ENCODE measurements around the gene SERPINA6. TPM values are rescaled to one million over a fixed set of nuclear protein-coding genes. Genes with fewer than 3 reads are reported as not detected.
"Not testable (repeated sequence)": the region's sequence is repeated elsewhere in the genome, so short reads cannot be mapped to it uniquely, and the experiment has no call there.

The SERPINA6 gene
- total and polyA plus RNA-seq, 3 donors from 2014 or later, result 1.8 TPM; not detected in 2

- Histone ChIP-seq H3K27me3 (no peaks in the 10 kb centered on the region), H3K4me3 (no peak overlapping the region), H3K9me3 (no peaks in the 10 kb centered on the region), H3K27ac (no peak overlapping the region), H3K36me3 (ENCODE audit: low read depth, missing control alignments) (no peaks in the 10 kb centered on the region), H3K4me1 (no peaks in the 10 kb centered on the region)
- no peak for TF ChIP-seq CTCF (IDR thresholded peaks at IDR 0.05)
- no peak for TF ChIP-seq POLR2A (IDR thresholded peaks at IDR 0.05)
- WGBS, 2 donors, result 69 to 80% methylated on average over 10 of the region's 10 CpGs
- intact Hi-C loops (cut with DNase I; ENCODE audit: low total_unique reads), result no loop called here
- peak; percentile 23 for DNase-seq
These were observed 54.0 kb downstream of the SERPINA6 start for GRCh38 chr14:94269156-94269555.

- intact Hi-C loops (cut with DNase I; ENCODE audit: low total_unique reads); H3K36me3 ChIP-seq (ENCODE audit: low read depth, missing control alignments): not testable (repeated sequence)
- 89 to 90% methylated on average over 7 of the region's 7 CpGs for WGBS, 2 donors
These were observed 54.6 kb downstream of the SERPINA6 start for GRCh38 chr14:94268582-94268981.

GRCh38 chr14:94267352-94267751 lies 55.8 kb downstream of the SERPINA6 start:
- Histone ChIP-seq H3K27ac (no peak overlapping the region), H3K4me1 (no peaks in the 10 kb centered on the region), H3K36me3 (ENCODE audit: low read depth, missing control alignments) (no peaks in the 10 kb centered on the region), H3K27me3 (no peaks in the 10 kb centered on the region), H3K4me3 (no peak overlapping the region), H3K9me3 (no peaks in the 10 kb centered on the region)
- TF ChIP-seq POLR2A (IDR thresholded peaks at IDR 0.05), result no peak
- no peak for TF ChIP-seq CTCF (IDR thresholded peaks at IDR 0.05)
- intact Hi-C loops (cut with DNase I; ENCODE audit: low total_unique reads), result no loop called here
- 89 to 95% methylated on average over 1 of the region's 1 CpG for WGBS, 2 donors
- DNase-seq, result no peak

More at GRCh38 chr14:94268582-94268981, 54.6 kb downstream of the SERPINA6 start:
- not testable (repeated sequence) for H3K9me3 ChIP-seq, DNase-seq, H3K27me3 ChIP-seq, H3K27ac ChIP-seq, H3K4me1 ChIP-seq, H3K4me3 ChIP-seq

- H3K4me1 ChIP-seq; DNase-seq; H3K27ac ChIP-seq; H3K4me3 ChIP-seq; H3K27me3 ChIP-seq; H3K9me3 ChIP-seq; H3K36me3 ChIP-seq (ENCODE audit: low read depth, missing control alignments); intact Hi-C loops (cut with DNase I; ENCODE audit: low total_unique reads): not testable (repeated sequence)
- 63 to 92% methylated on average over 3 of the region's 3 CpGs for WGBS, 2 donors
These were observed 58.9 kb downstream of the SERPINA6 start for GRCh38 chr14:94264195-94264594.

Other genes starting within 250 kb of the SERPINA6 start
- 100 to 1,000 TPM; 378 to 485 TPM for gene DDX24, start 242.1 kb downstream of the SERPINA6 start, total RNA-seq
- 431 TPM for gene DDX24, start 242.1 kb downstream of the SERPINA6 start, polyA plus RNA-seq (ENCODE audit: insufficient read depth, low read depth, low replicate concordance)
- gene IFI27L1, start 242.0 kb downstream of the SERPINA6 start, total RNA-seq, result 100 to 1,000 TPM; 174 to 219 TPM
- 209 TPM for gene IFI27L1, start 242.0 kb downstream of the SERPINA6 start, polyA plus RNA-seq (ENCODE audit: insufficient read depth, low read depth, low replicate concordance)
- 100 to 1,000 TPM; 388 to 531 TPM for gene IFI27, start 212.6 kb downstream of the SERPINA6 start, total RNA-seq
- 312 TPM for gene IFI27, start 212.6 kb downstream of the SERPINA6 start, polyA plus RNA-seq (ENCODE audit: insufficient read depth, low read depth, low replicate concordance)
- 100 to 1,000 TPM; 182 to 187 TPM for gene IFI27L2, start 193.7 kb downstream of the SERPINA6 start, total RNA-seq
- gene IFI27L2, start 193.7 kb downstream of the SERPINA6 start, polyA plus RNA-seq (ENCODE audit: insufficient read depth, low read depth, low replicate concordance), result 71.8 TPM
- gene PPP4R4, start 149.0 kb downstream of the SERPINA6 start, total RNA-seq, result 10 to 100 TPM; 24.3 to 26.7 TPM
- 15.8 TPM for gene PPP4R4, start 149.0 kb downstream of the SERPINA6 start, polyA plus RNA-seq (ENCODE audit: insufficient read depth, low read depth, low replicate concordance)
- gene SERPINA10, start 30.1 kb downstream of the SERPINA6 start, total RNA-seq, result not detected
- gene SERPINA10, start 30.1 kb downstream of the SERPINA6 start, polyA plus RNA-seq (ENCODE audit: insufficient read depth, low read depth, low replicate concordance), result not detected
- gene SERPINA2, start 43.4 kb upstream of the SERPINA6 start, total RNA-seq, result not detected
- gene SERPINA2, start 43.4 kb upstream of the SERPINA6 start, polyA plus RNA-seq (ENCODE audit: insufficient read depth, low read depth, low replicate concordance), result not detected
- gene SERPINA1, start 65.3 kb upstream of the SERPINA6 start, total RNA-seq, result 1 to 10 TPM; 1.0 to 2.2 TPM
- gene SERPINA1, start 65.3 kb upstream of the SERPINA6 start, polyA plus RNA-seq (ENCODE audit: insufficient read depth, low read depth, low replicate concordance), result 123 TPM
- not detected for gene SERPINA11, start 129.5 kb upstream of the SERPINA6 start, total RNA-seq
- gene SERPINA11, start 129.5 kb upstream of the SERPINA6 start, polyA plus RNA-seq (ENCODE audit: insufficient read depth, low read depth, low replicate concordance), result not detected
- gene SERPINA9, start 152.9 kb upstream of the SERPINA6 start, total RNA-seq, result not detected
- not detected for gene SERPINA9, start 152.9 kb upstream of the SERPINA6 start, polyA plus RNA-seq (ENCODE audit: insufficient read depth, low read depth, low replicate concordance)
- under 1 TPM; 0.25 to 0.47 TPM for gene SERPINA12, start 186.1 kb upstream of the SERPINA6 start, total RNA-seq
- gene SERPINA12, start 186.1 kb upstream of the SERPINA6 start, polyA plus RNA-seq (ENCODE audit: insufficient read depth, low read depth, low replicate concordance), result not detected
- gene SERPINA4, start 238.1 kb upstream of the SERPINA6 start, total RNA-seq, result under 1 TPM in 1 of 2 donors, not detected in 1; 0.19 TPM
- gene SERPINA4, start 238.1 kb upstream of the SERPINA6 start, polyA plus RNA-seq (ENCODE audit: insufficient read depth, low read depth, low replicate concordance), result 0.25 TPM

All from testis (tissue), 3 donors.